ENCODE results near the gene PKDREJ. TPM values are rescaled to one million over a fixed set of nuclear protein-coding genes. Genes with fewer than 3 reads are reported as not detected.

The PKDREJ gene
- polyA plus RNA-seq, 1 donor from 2014 or later, result not detected

GRCh38 chr22:46219636-46220035 is 43.5 kb downstream of the PKDREJ start:
- H3K36me3 ChIP-seq (ENCODE audit: insufficient read depth, low read length), result no peaks in the 10 kb centered on the region
- H3F3A ChIP-seq (ENCODE audit: insufficient read depth, low read length, poor library complexity, severe bottlenecking), result no peaks in the 10 kb centered on the region
- H3K4me3 ChIP-seq (ENCODE audit: low read length), result no peak overlapping the region
- no peaks in the 10 kb centered on the region for H4K20me1 ChIP-seq (ENCODE audit: insufficient read depth)
- H2AFZ ChIP-seq (ENCODE audit: low read depth, low read length), result no peak overlapping the region
- H3K4me2 ChIP-seq (ENCODE audit: low read length), result no peak overlapping the region
- no peaks in the 10 kb centered on the region for H3K9me2 ChIP-seq (ENCODE audit: insufficient read depth, low read length)
- no peaks in the 10 kb centered on the region for H3K9me3 ChIP-seq (ENCODE audit: low read length)
- H3K27me3 ChIP-seq (ENCODE audit: insufficient read depth, low read depth, low read length), result no peaks in the 10 kb centered on the region
- no peaks in the 10 kb centered on the region for H3K79me2 ChIP-seq (replicated peaks; ENCODE audit: insufficient read depth, low read length)
- no peak overlapping the region for H3K27ac ChIP-seq (ENCODE audit: low read length)
- no peak overlapping the region for H3K9ac ChIP-seq (ENCODE audit: low read length)
- TF ChIP-seq TAF1 (IDR thresholded peaks at IDR 0.05; ENCODE audit: low read depth) (no peak), EP300 (conservative IDR thresholded peaks at IDR 0.05; ENCODE audit: poor library complexity, severe bottlenecking) (no peak), RAD21 (conservative IDR thresholded peaks at IDR 0.05) (no peak), MXI1 (conservative IDR thresholded peaks at IDR 0.05; ENCODE audit: poor library complexity, severe bottlenecking) (no peak), POLR2AphosphoS5 (IDR thresholded peaks at IDR 0.05) (no peak), EZH2 (IDR thresholded peaks at IDR 0.05; ENCODE audit: borderline replicate concordance, insufficient read depth, low read length, poor library complexity, severe bottlenecking) (no peak), SMC3 (conservative IDR thresholded peaks at IDR 0.05; ENCODE audit: poor library complexity) (no peak)
- TF ChIP-seq, protein P1, sequence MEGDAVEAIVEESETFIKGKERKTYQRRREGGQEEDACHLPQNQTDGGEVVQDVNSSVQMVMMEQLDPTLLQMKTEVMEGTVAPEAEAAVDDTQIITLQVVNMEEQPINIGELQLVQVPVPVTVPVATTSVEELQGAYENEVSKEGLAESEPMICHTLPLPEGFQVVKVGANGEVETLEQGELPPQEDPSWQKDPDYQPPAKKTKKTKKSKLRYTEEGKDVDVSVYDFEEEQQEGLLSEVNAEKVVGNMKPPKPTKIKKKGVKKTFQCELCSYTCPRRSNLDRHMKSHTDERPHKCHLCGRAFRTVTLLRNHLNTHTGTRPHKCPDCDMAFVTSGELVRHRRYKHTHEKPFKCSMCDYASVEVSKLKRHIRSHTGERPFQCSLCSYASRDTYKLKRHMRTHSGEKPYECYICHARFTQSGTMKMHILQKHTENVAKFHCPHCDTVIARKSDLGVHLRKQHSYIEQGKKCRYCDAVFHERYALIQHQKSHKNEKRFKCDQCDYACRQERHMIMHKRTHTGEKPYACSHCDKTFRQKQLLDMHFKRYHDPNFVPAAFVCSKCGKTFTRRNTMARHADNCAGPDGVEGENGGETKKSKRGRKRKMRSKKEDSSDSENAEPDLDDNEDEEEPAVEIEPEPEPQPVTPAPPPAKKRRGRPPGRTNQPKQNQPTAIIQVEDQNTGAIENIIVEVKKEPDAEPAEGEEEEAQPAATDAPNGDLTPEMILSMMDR (IDR thresholded peaks at IDR 0.05; ENCODE audit: poor library complexity, severe bottlenecking), result no peak
- TF ChIP-seq, protein P2, sequence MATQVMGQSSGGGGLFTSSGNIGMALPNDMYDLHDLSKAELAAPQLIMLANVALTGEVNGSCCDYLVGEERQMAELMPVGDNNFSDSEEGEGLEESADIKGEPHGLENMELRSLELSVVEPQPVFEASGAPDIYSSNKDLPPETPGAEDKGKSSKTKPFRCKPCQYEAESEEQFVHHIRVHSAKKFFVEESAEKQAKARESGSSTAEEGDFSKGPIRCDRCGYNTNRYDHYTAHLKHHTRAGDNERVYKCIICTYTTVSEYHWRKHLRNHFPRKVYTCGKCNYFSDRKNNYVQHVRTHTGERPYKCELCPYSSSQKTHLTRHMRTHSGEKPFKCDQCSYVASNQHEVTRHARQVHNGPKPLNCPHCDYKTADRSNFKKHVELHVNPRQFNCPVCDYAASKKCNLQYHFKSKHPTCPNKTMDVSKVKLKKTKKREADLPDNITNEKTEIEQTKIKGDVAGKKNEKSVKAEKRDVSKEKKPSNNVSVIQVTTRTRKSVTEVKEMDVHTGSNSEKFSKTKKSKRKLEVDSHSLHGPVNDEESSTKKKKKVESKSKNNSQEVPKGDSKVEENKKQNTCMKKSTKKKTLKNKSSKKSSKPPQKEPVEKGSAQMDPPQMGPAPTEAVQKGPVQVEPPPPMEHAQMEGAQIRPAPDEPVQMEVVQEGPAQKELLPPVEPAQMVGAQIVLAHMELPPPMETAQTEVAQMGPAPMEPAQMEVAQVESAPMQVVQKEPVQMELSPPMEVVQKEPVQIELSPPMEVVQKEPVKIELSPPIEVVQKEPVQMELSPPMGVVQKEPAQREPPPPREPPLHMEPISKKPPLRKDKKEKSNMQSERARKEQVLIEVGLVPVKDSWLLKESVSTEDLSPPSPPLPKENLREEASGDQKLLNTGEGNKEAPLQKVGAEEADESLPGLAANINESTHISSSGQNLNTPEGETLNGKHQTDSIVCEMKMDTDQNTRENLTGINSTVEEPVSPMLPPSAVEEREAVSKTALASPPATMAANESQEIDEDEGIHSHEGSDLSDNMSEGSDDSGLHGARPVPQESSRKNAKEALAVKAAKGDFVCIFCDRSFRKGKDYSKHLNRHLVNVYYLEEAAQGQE (IDR thresholded peaks at IDR 0.05; ENCODE audit: borderline replicate concordance), result no peak

DNA sequence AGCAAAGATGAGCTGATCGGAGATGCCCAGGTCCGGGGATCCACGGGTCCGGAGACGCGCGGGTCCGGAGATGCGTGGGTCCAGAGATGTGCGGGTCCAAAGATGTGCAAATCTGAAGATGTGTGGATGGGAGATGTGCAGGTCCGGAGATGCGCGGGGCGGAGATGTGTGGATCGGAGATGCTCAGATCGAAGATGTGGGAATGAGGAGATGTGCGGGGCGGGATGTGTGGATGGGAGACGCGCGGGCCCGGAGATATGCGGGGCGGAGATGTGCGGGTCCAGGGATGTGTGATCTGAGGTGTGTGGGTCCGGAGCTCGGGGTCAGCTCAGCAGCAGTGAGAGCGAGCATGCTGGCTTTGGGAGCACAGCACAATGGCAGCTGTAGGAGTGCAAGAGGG is 48.5 kb downstream of the PKDREJ start:
- Histone ChIP-seq H3K36me3 (ENCODE audit: insufficient read depth, low read length) (no peaks in the 10 kb centered on the region), H3K9me3 (ENCODE audit: low read length) (no peaks in the 10 kb centered on the region), H3K27ac (ENCODE audit: low read length) (no peak overlapping the region), H3F3A (ENCODE audit: insufficient read depth, low read length, poor library complexity, severe bottlenecking) (no peaks in the 10 kb centered on the region), H3K27me3 (ENCODE audit: insufficient read depth, low read depth, low read length) (no peaks in the 10 kb centered on the region), H4K20me1 (ENCODE audit: insufficient read depth) (no peaks in the 10 kb centered on the region), H2AFZ (ENCODE audit: low read depth, low read length) (no peak overlapping the region), H3K9ac (ENCODE audit: low read length) (no peak overlapping the region), H3K4me2 (ENCODE audit: low read length) (no peak overlapping the region), H3K4me3 (ENCODE audit: low read length) (no peak overlapping the region), H3K9me2 (ENCODE audit: insufficient read depth, low read length) (no peaks in the 10 kb centered on the region), H3K79me2 (replicated peaks; ENCODE audit: insufficient read depth, low read length) (no peaks in the 10 kb centered on the region)
- TF ChIP-seq POLR2AphosphoS5 (IDR thresholded peaks at IDR 0.05) (no peak), EZH2 (IDR thresholded peaks at IDR 0.05; ENCODE audit: borderline replicate concordance, insufficient read depth, low read length, poor library complexity, severe bottlenecking) (no peak), TAF1 (IDR thresholded peaks at IDR 0.05; ENCODE audit: low read depth) (no peak), RAD21 (conservative IDR thresholded peaks at IDR 0.05) (no peak), EP300 (conservative IDR thresholded peaks at IDR 0.05; ENCODE audit: poor library complexity, severe bottlenecking) (no peak), SMC3 (conservative IDR thresholded peaks at IDR 0.05; ENCODE audit: poor library complexity) (no peak), MXI1 (conservative IDR thresholded peaks at IDR 0.05; ENCODE audit: poor library complexity, severe bottlenecking) (no peak)
- TF ChIP-seq, protein P2 (IDR thresholded peaks at IDR 0.05; ENCODE audit: borderline replicate concordance), result no peak
- TF ChIP-seq, protein P1 (IDR thresholded peaks at IDR 0.05; ENCODE audit: poor library complexity, severe bottlenecking), result no peak
